ENCODE data around the gene CORO1C. TPM values are rescaled to one million over a fixed set of nuclear protein-coding genes. Genes with fewer than 3 reads are reported as not detected.

CORO1C gene
- polyA plus RNA-seq, 1 donor, result 68.4 TPM

DNA sequence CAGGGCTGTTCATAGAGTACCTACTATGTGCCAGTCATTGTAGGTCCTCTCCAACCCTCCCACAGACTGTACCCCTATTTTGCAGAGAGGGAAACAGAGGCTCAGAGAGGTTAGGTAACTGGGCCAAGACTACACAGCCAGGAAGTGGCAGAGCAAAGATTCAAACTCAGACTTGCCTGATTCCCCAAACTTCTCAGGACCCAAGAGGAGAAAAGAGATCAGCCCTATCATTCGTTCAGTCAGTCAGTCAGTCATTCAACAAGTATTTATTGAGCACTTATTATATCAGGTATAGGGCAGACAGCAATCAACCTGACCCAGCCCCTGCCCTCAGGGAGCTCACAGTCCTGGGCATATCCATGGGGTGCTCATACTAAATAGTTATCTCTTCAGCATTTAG, 39.6 kb upstream of the CORO1C start:
- Histone ChIP-seq H3K9me3 (ENCODE audit: control insufficient read depth, low read depth, low read length) (no peaks in the 10 kb centered on the region), H3K36me3 (ENCODE audit: control insufficient read depth, insufficient read depth, low read length) (no peaks in the 10 kb centered on the region), H3K4me1 (ENCODE audit: control insufficient read depth, insufficient read depth, low read length) (peaks cover 22% of the 10 kb centered on the region), H3K4me3 (ENCODE audit: low read length) (no peak overlapping the region), H3K27ac (ENCODE audit: low read length) (no peak overlapping the region), H3K27me3 (ENCODE audit: control insufficient read depth, insufficient read depth, low read length) (no peaks in the 10 kb centered on the region)
- DNase-seq, result no peak
- WGBS (ENCODE audit: insufficient coverage, low lambda C conversion rate), result no CpG with 5 or more reads among the region's 1 CpG

- Histone ChIP-seq H3K27ac (ENCODE audit: low read length) (no peak overlapping the region), H3K27me3 (ENCODE audit: control insufficient read depth, insufficient read depth, low read length) (no peaks in the 10 kb centered on the region), H3K9me3 (ENCODE audit: control insufficient read depth, low read depth, low read length) (no peaks in the 10 kb centered on the region), H3K36me3 (ENCODE audit: control insufficient read depth, insufficient read depth, low read length) (no peaks in the 10 kb centered on the region), H3K4me1 (ENCODE audit: control insufficient read depth, insufficient read depth, low read length) (peaks cover 22% of the 10 kb centered on the region), H3K4me3 (ENCODE audit: low read length) (no peak overlapping the region)
- 80% methylated on average over 1 of the region's 11 CpGs for WGBS (ENCODE audit: insufficient coverage, low lambda C conversion rate)
- DNase-seq, result no peak
These were observed 39.0 kb upstream of the CORO1C start for GRCh38 chr12:108770269-108770829.

- peak; percentile 31 to 61 for DNase-seq
- Histone ChIP-seq H3K4me1 (ENCODE audit: control insufficient read depth, insufficient read depth, low read length) (peaks cover 10% of the 10 kb centered on the region), H3K4me3 (ENCODE audit: low read length) (peak overlapping the region; percentile 41), H3K36me3 (ENCODE audit: control insufficient read depth, insufficient read depth, low read length) (no peaks in the 10 kb centered on the region), H3K27ac (ENCODE audit: low read length) (no peak overlapping the region), H3K9me3 (ENCODE audit: control insufficient read depth, low read depth, low read length) (no peaks in the 10 kb centered on the region), H3K27me3 (ENCODE audit: control insufficient read depth, insufficient read depth, low read length) (no peaks in the 10 kb centered on the region)
- no CpG with 5 or more reads among the region's 40 CpGs for WGBS (ENCODE audit: insufficient coverage, low lambda C conversion rate)
These were observed 37.5 kb upstream of the CORO1C start for GRCh38 chr12:108768591-108769500.

DNA sequence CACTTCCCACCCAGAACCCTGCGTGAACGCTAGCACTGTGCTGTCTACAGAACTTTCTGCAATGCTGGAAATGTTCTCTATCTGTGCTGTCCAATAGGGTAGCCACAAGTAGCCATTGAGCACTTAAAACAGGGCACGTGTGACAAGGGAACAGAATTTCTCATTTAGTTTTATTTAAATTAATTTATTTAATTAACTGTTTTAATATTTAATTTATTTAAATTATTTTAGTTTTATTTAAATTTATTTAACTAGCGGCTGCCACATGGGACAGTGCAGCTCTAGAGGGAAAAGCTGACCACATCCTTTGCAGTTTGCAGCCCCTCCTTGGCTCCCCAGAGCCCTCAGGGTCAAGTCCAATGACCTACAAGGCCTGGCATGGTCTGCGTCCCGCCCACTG, 35.0 kb upstream of the CORO1C start:
- no peak overlapping the region for H3K4me3 ChIP-seq (ENCODE audit: low read length)
- DNase-seq, result no peak
- WGBS (ENCODE audit: insufficient coverage, low lambda C conversion rate), result 100% methylated on average over 1 of the region's 6 CpGs
- H3K27ac ChIP-seq (ENCODE audit: low read length), result no peak overlapping the region
- no peaks in the 10 kb centered on the region for H3K36me3 ChIP-seq (ENCODE audit: control insufficient read depth, insufficient read depth, low read length)
- H3K4me1 ChIP-seq (ENCODE audit: control insufficient read depth, insufficient read depth, low read length), result peaks cover 8% of the 10 kb centered on the region
- H3K27me3 ChIP-seq (ENCODE audit: control insufficient read depth, insufficient read depth, low read length), result no peaks in the 10 kb centered on the region
- no peaks in the 10 kb centered on the region for H3K9me3 ChIP-seq (ENCODE audit: control insufficient read depth, low read depth, low read length)

DNA sequence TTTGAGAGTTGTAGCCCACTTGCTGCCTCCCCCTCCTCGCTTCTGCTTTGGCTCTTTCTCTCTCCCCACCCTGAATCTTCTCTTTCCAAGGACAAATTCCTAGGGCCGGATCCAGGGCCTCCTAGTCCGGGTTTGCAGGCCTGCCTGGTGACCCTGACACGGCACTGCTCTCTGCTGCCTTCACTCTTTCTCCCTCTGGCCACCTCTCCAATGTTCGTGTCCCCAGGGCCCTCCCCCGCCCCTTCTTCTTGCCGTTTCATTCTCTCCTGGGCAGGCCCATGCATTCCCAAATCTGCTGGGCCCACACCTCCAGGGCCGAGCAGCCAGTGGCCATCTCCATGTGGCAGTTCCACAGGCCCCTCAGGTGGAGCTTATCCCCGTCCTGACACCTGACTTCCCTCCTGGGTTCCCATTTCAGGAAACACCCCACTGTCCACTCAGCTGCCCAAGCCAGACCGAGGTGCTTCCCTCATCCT, 34.0 kb upstream of the CORO1C start:
- Histone ChIP-seq H3K4me1 (ENCODE audit: control insufficient read depth, insufficient read depth, low read length) (peaks cover 8% of the 10 kb centered on the region), H3K36me3 (ENCODE audit: control insufficient read depth, insufficient read depth, low read length) (no peaks in the 10 kb centered on the region), H3K27ac (ENCODE audit: low read length) (no peak overlapping the region), H3K4me3 (ENCODE audit: low read length) (no peak overlapping the region), H3K9me3 (ENCODE audit: control insufficient read depth, low read depth, low read length) (no peaks in the 10 kb centered on the region), H3K27me3 (ENCODE audit: control insufficient read depth, insufficient read depth, low read length) (no peaks in the 10 kb centered on the region)
- no peak for DNase-seq
- WGBS (ENCODE audit: insufficient coverage, low lambda C conversion rate), result no CpG with 5 or more reads among the region's 10 CpGs

DNA sequence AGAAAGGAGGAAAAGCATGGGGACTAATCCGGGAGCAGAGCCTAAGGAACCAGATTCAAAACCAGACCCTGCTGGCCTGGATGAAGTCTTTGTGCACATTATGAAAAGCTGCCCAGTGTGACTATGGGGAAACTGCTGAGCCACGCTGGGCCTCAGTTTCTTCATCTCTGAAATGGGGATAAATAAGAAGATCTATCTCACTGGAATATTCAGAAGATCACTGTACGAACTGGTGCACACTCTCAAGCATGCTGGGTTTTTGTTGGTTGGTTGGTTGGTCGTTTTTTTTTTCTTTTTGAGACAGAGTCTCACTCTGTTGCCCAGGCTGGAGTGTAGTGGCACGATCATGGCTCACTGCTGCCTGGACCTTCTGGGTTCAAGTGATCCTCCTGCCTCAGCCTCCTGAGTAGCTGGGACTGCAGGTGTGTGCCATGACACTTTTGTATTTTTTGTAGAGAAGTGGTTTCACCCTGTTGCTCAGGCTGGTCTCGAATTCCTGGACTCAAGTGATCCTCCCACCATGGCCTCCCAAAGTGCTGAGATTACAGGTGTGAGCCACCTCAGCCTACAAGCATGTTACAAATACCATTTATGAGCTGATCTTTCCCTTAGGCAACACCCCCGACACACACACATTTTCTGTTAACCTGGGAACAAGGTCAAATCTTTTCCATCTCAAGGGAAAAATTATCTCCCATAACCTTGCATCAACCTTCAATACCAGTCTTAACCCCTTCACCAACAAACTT, 33.4 kb upstream of the CORO1C start:
- H3K27me3 ChIP-seq (ENCODE audit: control insufficient read depth, insufficient read depth, low read length), result no peaks in the 10 kb centered on the region
- WGBS (ENCODE audit: insufficient coverage, low lambda C conversion rate), result no CpG with 5 or more reads among the region's 7 CpGs
- no peak overlapping the region for H3K4me3 ChIP-seq (ENCODE audit: low read length)
- H3K27ac ChIP-seq (ENCODE audit: low read length), result no peak overlapping the region
- H3K36me3 ChIP-seq (ENCODE audit: control insufficient read depth, insufficient read depth, low read length), result no peaks in the 10 kb centered on the region
- peaks cover 8% of the 10 kb centered on the region for H3K4me1 ChIP-seq (ENCODE audit: control insufficient read depth, insufficient read depth, low read length)
- no peak for DNase-seq
- H3K9me3 ChIP-seq (ENCODE audit: control insufficient read depth, low read depth, low read length), result no peaks in the 10 kb centered on the region

GRCh38 chr12:108761226-108761625, 29.9 kb upstream of the CORO1C start:
- Histone ChIP-seq H3K27me3 (ENCODE audit: control insufficient read depth, insufficient read depth, low read length) (no peaks in the 10 kb centered on the region), H3K36me3 (ENCODE audit: control insufficient read depth, insufficient read depth, low read length) (no peaks in the 10 kb centered on the region), H3K27ac (ENCODE audit: low read length) (no peak overlapping the region), H3K4me1 (ENCODE audit: control insufficient read depth, insufficient read depth, low read length) (no peaks in the 10 kb centered on the region), H3K9me3 (ENCODE audit: control insufficient read depth, low read depth, low read length) (no peaks in the 10 kb centered on the region), H3K4me3 (ENCODE audit: low read length) (no peak overlapping the region)
- WGBS (ENCODE audit: insufficient coverage, low lambda C conversion rate), result no CpG with 5 or more reads among the region's 11 CpGs
- DNase-seq, result no peak

- Histone ChIP-seq H3K27ac (ENCODE audit: low read length) (no peak overlapping the region), H3K36me3 (ENCODE audit: control insufficient read depth, insufficient read depth, low read length) (no peaks in the 10 kb centered on the region), H3K27me3 (ENCODE audit: control insufficient read depth, insufficient read depth, low read length) (no peaks in the 10 kb centered on the region), H3K4me3 (ENCODE audit: low read length) (no peak overlapping the region), H3K4me1 (ENCODE audit: control insufficient read depth, insufficient read depth, low read length) (no peaks in the 10 kb centered on the region), H3K9me3 (ENCODE audit: control insufficient read depth, low read depth, low read length) (no peaks in the 10 kb centered on the region)
- no CpG with 5 or more reads among the region's 11 CpGs for WGBS (ENCODE audit: insufficient coverage, low lambda C conversion rate)
- DNase-seq, result no peak
These were observed 28.6 kb upstream of the CORO1C start for GRCh38 chr12:108759924-108760323.

DNA sequence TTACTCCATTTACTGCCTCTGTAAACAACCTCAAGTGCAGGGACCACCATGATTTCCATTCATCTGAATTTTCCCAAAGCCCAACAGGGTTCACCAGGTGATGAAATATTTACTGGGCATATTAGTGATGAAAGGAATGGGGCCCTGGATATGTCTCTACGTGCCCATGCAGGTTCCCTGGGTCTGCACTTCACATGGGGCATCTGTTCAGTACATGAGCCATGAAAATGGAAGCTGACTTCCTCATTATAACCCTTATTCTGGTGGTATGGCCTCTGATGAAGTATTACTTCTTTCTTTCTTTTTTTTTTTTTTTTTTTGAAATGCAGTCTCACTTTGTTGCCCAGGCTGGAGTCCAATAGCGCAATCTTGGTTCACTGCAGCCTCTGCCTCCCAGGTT, 26.5 kb upstream of the CORO1C start:
- H3K4me1 ChIP-seq (ENCODE audit: control insufficient read depth, insufficient read depth, low read length), result no peaks in the 10 kb centered on the region
- no peaks in the 10 kb centered on the region for H3K36me3 ChIP-seq (ENCODE audit: control insufficient read depth, insufficient read depth, low read length)
- H3K27me3 ChIP-seq (ENCODE audit: control insufficient read depth, insufficient read depth, low read length), result no peaks in the 10 kb centered on the region
- DNase-seq, result no peak
- WGBS (ENCODE audit: insufficient coverage, low lambda C conversion rate), result 80% methylated on average over 1 of the region's 2 CpGs
- no peak overlapping the region for H3K4me3 ChIP-seq (ENCODE audit: low read length)
- no peaks in the 10 kb centered on the region for H3K9me3 ChIP-seq (ENCODE audit: control insufficient read depth, low read depth, low read length)
- H3K27ac ChIP-seq (ENCODE audit: low read length), result no peak overlapping the region

DNA sequence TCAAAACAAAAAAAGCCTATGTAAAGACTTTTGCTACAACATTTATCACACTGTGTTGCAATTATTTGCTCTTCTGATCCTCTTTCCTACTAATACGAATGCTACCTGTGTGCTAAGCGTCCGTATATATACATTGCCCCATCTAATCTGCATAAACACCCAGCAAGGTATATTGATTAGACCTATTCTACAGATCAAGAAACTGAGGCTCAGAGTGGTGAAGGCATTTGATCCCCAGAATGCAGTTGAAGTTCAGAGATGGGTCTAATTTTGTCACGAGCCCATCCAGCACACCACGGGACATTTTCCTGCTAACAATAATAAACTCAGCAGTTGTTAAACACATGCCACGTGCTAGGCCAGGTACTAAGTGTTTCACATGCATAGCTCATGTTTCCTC, 25.1 kb upstream of the CORO1C start:
- H3K27ac ChIP-seq (ENCODE audit: low read length), result no peak overlapping the region
- no peaks in the 10 kb centered on the region for H3K9me3 ChIP-seq (ENCODE audit: control insufficient read depth, low read depth, low read length)
- H3K27me3 ChIP-seq (ENCODE audit: control insufficient read depth, insufficient read depth, low read length), result no peaks in the 10 kb centered on the region
- WGBS (ENCODE audit: insufficient coverage, low lambda C conversion rate), result no CpG with 5 or more reads among the region's 6 CpGs
- no peak for DNase-seq
- H3K4me1 ChIP-seq (ENCODE audit: control insufficient read depth, insufficient read depth, low read length), result no peaks in the 10 kb centered on the region
- H3K36me3 ChIP-seq (ENCODE audit: control insufficient read depth, insufficient read depth, low read length), result no peaks in the 10 kb centered on the region
- H3K4me3 ChIP-seq (ENCODE audit: low read length), result no peak overlapping the region
